Heart right ventricle (tissue), 16 donors: ENCODE results near the gene CCDC24. TPM values are rescaled to one million over a fixed set of nuclear protein-coding genes. Genes with fewer than 3 reads are reported as not detected.
A peak's percentile ranks its signal among the peaks of the same experiment; 100 is the strongest.

Experiments used
- ATAC-seq, 8 donors: fragments of 200-7000 bp; cut with Tn5 transposase; one replicate each; pipeline ENCODE4 v1.9.1; 2020; ENCODE audit warnings: mild to moderate bottlenecking in 8 of 8, moderate library complexity in 8 of 8, moderate number of reproducible peaks in 1 of 8
- DNase-seq, 2 donors: peaks; one replicate each; pipeline ENCODE4 v3.0.0-alpha.2; 2020
- H3K27ac ChIP-seq, 10 donors: fragments of 200-600 bp; sonication (generic) in 2 of 10; one replicate each; pipeline versions ENCODE4 v1.5.0 to v1.8.0; 2020 to 2022; ENCODE audit warnings: mild to moderate bottlenecking in 3 of 10
- H3K27me3 ChIP-seq, 7 donors: fragments of 200-600 bp; one replicate each; pipeline ENCODE4 v1.8.0; 2021 to 2022; ENCODE audit warnings: mild to moderate bottlenecking in 2 of 7
- H3K36me3 ChIP-seq, 9 donors: fragments of 200-600 bp; sonication (generic) in 1 of 9; one replicate each; pipeline versions ENCODE4 v1.5.0 to v1.8.0; 2020 to 2022; ENCODE audit warnings: mild to moderate bottlenecking in 2 of 9
- H3K4me1 ChIP-seq, 9 donors: fragments of 200-600 bp; sonication (generic) in 1 of 9; one replicate each; pipeline versions ENCODE4 v1.5.0 to v1.8.0; 2020 to 2022; ENCODE audit warnings: mild to moderate bottlenecking in 4 of 9
- H3K4me3 ChIP-seq, 10 donors: fragments of 200-600 bp; sonication (generic) in 2 of 10; one replicate each; pipeline versions ENCODE4 v1.5.0 to v1.8.0; 2020 to 2022; ENCODE audit warnings: mild to moderate bottlenecking in 7 of 10, moderate library complexity in 2 of 10
- H3K9me3 ChIP-seq, 11 donors: fragments of 200-600 bp in 10 of 11; sonication (generic) in 2 of 11; one replicate each; pipeline versions ENCODE4 v1.5.0 to v1.8.0; 2013 to 2022; ENCODE audit warnings: mild to moderate bottlenecking in 2 of 11, control low read depth in 1 of 11, moderate library complexity in 1 of 11
- CTCF ChIP-seq, 9 donors: fragments of 200-600 bp; sonication (generic) in 2 of 9; IDR thresholded peaks; one replicate each; pipeline versions ENCODE4 v1.5.0 to v1.8.0; 2021 to 2022; ENCODE audit warnings: antibody characterized with exemption in 9 of 9, mild to moderate bottlenecking in 5 of 9, moderate library complexity in 1 of 9
- WGBS, 2 donors: extraction: QIAGEN DNeasy Blood & Tissue Kit; methylation state at CpG; one replicate each; pipeline ENCODE4 v1.1.7; 2013; ENCODE audit warnings: inconsistent platforms in 1 of 2; 5-methylcytosine and 5-hydroxymethylcytosine counted together
- intact Hi-C, 10 donors: fragments of 100-400 bp; cut with DNase I; formaldehyde crosslinking; loops; one replicate each; pipeline versions ENCODE4 v1.11.1 to v1.14.2; 2022
- polyA plus RNA-seq, 2 donors: library from polyadenylated mRNA; stranded (reverse); fragments of 200-250 nt; gene quantifications; one replicate each; pipeline ENCODE4 v1.2.3, GENCODE V29; 2013
- total RNA-seq, 10 donors: library from RNA; stranded (reverse); fragmentation: NEBNext Ultra II Directional in 3 of 10; extraction: Animal tissue kit (Norgen Biotek cat#: 25700) in 3 of 10; gene quantifications; one replicate each; pipeline versions ENCODE4 v1.2.1 to v1.2.4, GENCODE V29; 2021 to 2023
- donor health status: Arrhythmogenic right ventricular cardiomyopathy.
- donor health status: ischemic (EF 13 %, LVEDD 7.1; RV severe dilation, severe dysfunction).
- donor health status: healthy with polysubstance abuse.
- donor health status: DM: no; HTN: yes; CAD: no.
- donor health status: DM: no; HTN: no; CAD: no.
- donor health status: ischemic (EF 25% LVEDD 6.9; RV normal size, moderate dysfunction).
- donor health status: ischemic (EF 25% LVEDD 5.7; RV mildly dilated, moderate dysfunction).
- donor health status: healthy.
- donor health status: DM: yes; HTN: yes; CAD: no.
- donor health status: Ischemic cardiomyopathy.
- donor health status: ischemic (EF 35%, LVEDD 5.7; RV mildly dilated, moderate dysfunction).
- donor health status: nonischemic (EF 11% LVEDD 7.7; RV severe dilation, severe dysfunction).
- donor health status: DM: yes; HTN: yes; CAD: no.
- donor health status: PGD.
- donor health status: ischemic (EF 29% LVEDD 5.4; RV normal size, mild dysfunction).
- donor health status: nonischemic (EF 23%, LVEDD 6.1; RV moderate dilation, normal function).

Gene CCDC24
- total and polyA plus RNA-seq, 12 donors, result 0.55 to 3.1 (median 1.3) TPM

GRCh38 chr1:43978264-43978550, 13.2 kb upstream of the CCDC24 start:
- ATAC-seq, result no peak
- Histone ChIP-seq H3K27ac (peak overlapping the region in 3 of 10 donors; percentile 26 to 56 (median 35)), H3K36me3 (peaks cover 0 to 34% (median 18%) of the 10 kb centered on the region in 9 donors), H3K9me3 (no peaks in the 10 kb centered on the region), H3K4me1 (peaks cover 7 to 59% (median 51%) of the 10 kb centered on the region in 9 donors), H3K4me3 (peak overlapping the region in 6 of 10 donors; percentile 57 to 81 (median 62)), H3K27me3 (no peaks in the 10 kb centered on the region)
- WGBS, 2 donors, result 71 to 72% methylated on average over 5 of the region's 5 CpGs
- TF ChIP-seq CTCF (IDR thresholded peaks at IDR 0.05), result no peak
- intact Hi-C loops, result no loop called here
- no peak for DNase-seq

GRCh38 chr1:43978551-43979260, 12.7 kb upstream of the CCDC24 start, which contains the start of gene B4GALT2:
Gene B4GALT2 (plus strand): TSS chr1:43979210. CDS start chr1:43981161, 1,951 bp downstream.
- H3K27me3 ChIP-seq, result no peaks in the 10 kb centered on the region
- H3K9me3 ChIP-seq, result no peaks in the 10 kb centered on the region
- DNase-seq (peak in 1 of 2 donors; percentile 55), ATAC-seq (peak in 1 of 8 donors; percentile 3)
- intact Hi-C loops, result no loop called here
- no peak for TF ChIP-seq CTCF (IDR thresholded peaks at IDR 0.05)
- peak within 1 kb of the TSS in 9 of 10 donors; percentile 52 to 81 (median 73) for H3K27ac ChIP-seq
- WGBS, 2 donors, result 6% methylated on average over 49 to 54 of the region's 54 CpGs
- peaks cover 7 to 58% (median 51%) of the 10 kb centered on the region in 9 donors for H3K4me1 ChIP-seq
- H3K4me3 ChIP-seq, result peak within 1 kb of the TSS; percentile 53 to 94 (median 79)
- peaks cover 0 to 30% (median 18%) of the 10 kb centered on the region in 9 donors for H3K36me3 ChIP-seq

GRCh38 chr1:43979261-43979527, 12.2 kb upstream of the CCDC24 start:
- peak overlapping the region in 9 of 10 donors; percentile 52 to 81 (median 73) for H3K27ac ChIP-seq
- no peak for TF ChIP-seq CTCF (IDR thresholded peaks at IDR 0.05)
- no peaks in the 10 kb centered on the region for H3K27me3 ChIP-seq
- peaks cover 0 to 30% (median 18%) of the 10 kb centered on the region in 9 donors for H3K36me3 ChIP-seq
- no peak for ATAC-seq
- peaks cover 7 to 53% (median 46%) of the 10 kb centered on the region in 9 donors for H3K4me1 ChIP-seq
- H3K4me3 ChIP-seq, result peak overlapping the region; percentile 53 to 94 (median 79)
- 0 to 2% methylated on average over 14 to 41 of the region's 45 CpGs for WGBS, 2 donors
- no peak for DNase-seq
- no peaks in the 10 kb centered on the region for H3K9me3 ChIP-seq
- intact Hi-C loops, result no loop called here

- Histone ChIP-seq H3K4me3 (peak overlapping the region; percentile 53 to 94 (median 79)), H3K4me1 (peaks cover 7 to 51% (median 44%) of the 10 kb centered on the region in 9 donors), H3K27ac (peak overlapping the region in 9 of 10 donors; percentile 52 to 81 (median 73)), H3K36me3 (peaks cover 0 to 30% (median 19%) of the 10 kb centered on the region in 9 donors), H3K27me3 (no peaks in the 10 kb centered on the region), H3K9me3 (no peaks in the 10 kb centered on the region)
- DNase-seq (peak; percentile 46 to 48), ATAC-seq (peak in 7 of 8 donors; percentile 6 to 45 (median 26))
- TF ChIP-seq CTCF (IDR thresholded peaks at IDR 0.05), result no peak
- WGBS, 2 donors, result 3 to 4% methylated on average over 26 to 45 of the region's 45 CpGs
- intact Hi-C loops, result no loop called here
Observed at GRCh38 chr1:43979528-43980254, 11.7 kb upstream of the CCDC24 start.
